Peyer's patch (tissue), 4 donors: Measurements from ENCODE around the gene SNX9. TPM values are rescaled to one million over a fixed set of nuclear protein-coding genes. Genes with fewer than 3 reads are reported as not detected.
A peak's percentile ranks its signal among the peaks of the same experiment; 100 is the strongest.

Experiments used
- DNase-seq, 3 donors: peaks; one replicate each; pipeline ENCODE4 v3.0.0-alpha.2; 2017 to 2019
- H3K27ac ChIP-seq, 4 donors: fragments of 200-600 bp; sonication (generic); one replicate each; pipeline ENCODE4 v1.5.1; 2016 to 2019
- H3K27me3 ChIP-seq, 2 donors: fragments of 200-600 bp; sonication (generic); one replicate each; pipeline ENCODE4 v1.5.1; 2019
- H3K36me3 ChIP-seq, 3 donors: fragments of 200-600 bp; sonication (generic); one replicate each; pipeline ENCODE4 v1.5.1; 2016 to 2019
- H3K4me1 ChIP-seq, 4 donors: fragments of 200-600 bp; sonication (generic); one replicate each; pipeline ENCODE4 v1.5.1; 2016 to 2019
- H3K4me3 ChIP-seq, 4 donors: fragments of 200-600 bp; sonication (generic); 1 replicate in 3 of 4; 2 replicates in 1 of 4; pipeline ENCODE4 v1.5.1; 2016 to 2019; ENCODE audit warnings: mild to moderate bottlenecking in 1 of 4
- H3K9me3 ChIP-seq, 4 donors: fragments of 200-600 bp; sonication (generic); one replicate each; pipeline ENCODE4 v1.5.1; 2016 to 2019; ENCODE audit warnings: mild to moderate bottlenecking in 1 of 4
- POLR2A ChIP-seq, 2 donors: fragments of 450-650 bp; IDR thresholded peaks; one replicate each; pipeline ENCODE4 v1.5.1; 2017; ENCODE audit warnings: antibody characterized with exemption in 2 of 2, mild to moderate bottlenecking in 2 of 2, moderate library complexity in 2 of 2
- total RNA-seq, 4 donors: library from RNA; depleted of rRNA; stranded (reverse); fragments of >200 nt; gene quantifications; one replicate each; pipeline ENCODE4 v1.1.0, GENCODE V29; 2016
- TF ChIP-seq, protein P1 (sequence below), 6 experiments: fragments of 450-650 bp in 4 of 6; fragments of 200-600 bp in 2 of 6; sonication (generic) in 1 of 6; IDR thresholded peaks; one replicate each; pipeline ENCODE4 v1.5.1; 2017 to 2019; ENCODE audit warnings: antibody characterized with exemption in 6 of 6, mild to moderate bottlenecking in 3 of 6, moderate library complexity in 1 of 6

SNX9 gene
- total RNA-seq, 4 donors from 2014 or later, result 49.8 to 59.1 (median 52.5) TPM

DNA sequence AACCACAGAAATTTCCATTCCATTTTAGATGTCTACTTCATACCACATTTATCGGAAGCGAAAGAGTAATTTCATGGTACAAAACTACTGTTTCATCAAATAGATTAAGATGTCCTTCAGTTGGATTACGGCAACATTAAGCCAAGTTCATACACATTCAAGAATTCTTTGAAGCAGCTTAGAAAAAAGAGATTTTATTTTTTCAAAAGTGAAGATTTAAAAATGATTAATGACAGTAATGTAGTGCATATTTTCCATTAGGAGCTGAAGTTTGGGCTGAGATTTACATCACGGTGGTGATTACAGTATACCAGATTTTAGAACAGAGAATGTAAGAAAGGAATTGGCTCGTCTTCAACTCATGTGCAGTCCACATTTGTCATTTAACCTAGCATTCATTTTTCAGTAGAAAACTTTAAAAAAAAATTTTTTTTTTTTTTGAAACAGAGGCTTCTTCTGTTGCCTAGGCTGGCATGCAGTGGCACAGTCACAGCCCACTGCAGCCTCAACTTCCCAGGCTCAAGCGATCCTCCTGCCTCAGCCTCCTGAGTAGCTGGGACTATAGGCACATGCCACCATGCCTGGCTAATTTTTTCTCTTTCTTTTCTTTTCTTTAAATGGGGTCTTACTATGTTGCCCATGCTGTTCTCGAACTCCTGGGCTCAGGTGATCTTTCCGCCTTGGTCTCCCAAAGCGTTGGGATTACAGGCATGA, 160.5 kb downstream of the SNX9 start:
- Histone ChIP-seq H3K4me1 (peaks cover 0 to 36% (median 5%) of the 10 kb centered on the region in 4 donors), H3K4me3 (peak overlapping the region in 2 of 4 donors; percentile 88 to 100), H3K27me3 (no peaks in the 10 kb centered on the region), H3K36me3 (no peaks in the 10 kb centered on the region), H3K27ac (no peak overlapping the region), H3K9me3 (no peaks in the 10 kb centered on the region)
- TF ChIP-seq, protein P1, sequence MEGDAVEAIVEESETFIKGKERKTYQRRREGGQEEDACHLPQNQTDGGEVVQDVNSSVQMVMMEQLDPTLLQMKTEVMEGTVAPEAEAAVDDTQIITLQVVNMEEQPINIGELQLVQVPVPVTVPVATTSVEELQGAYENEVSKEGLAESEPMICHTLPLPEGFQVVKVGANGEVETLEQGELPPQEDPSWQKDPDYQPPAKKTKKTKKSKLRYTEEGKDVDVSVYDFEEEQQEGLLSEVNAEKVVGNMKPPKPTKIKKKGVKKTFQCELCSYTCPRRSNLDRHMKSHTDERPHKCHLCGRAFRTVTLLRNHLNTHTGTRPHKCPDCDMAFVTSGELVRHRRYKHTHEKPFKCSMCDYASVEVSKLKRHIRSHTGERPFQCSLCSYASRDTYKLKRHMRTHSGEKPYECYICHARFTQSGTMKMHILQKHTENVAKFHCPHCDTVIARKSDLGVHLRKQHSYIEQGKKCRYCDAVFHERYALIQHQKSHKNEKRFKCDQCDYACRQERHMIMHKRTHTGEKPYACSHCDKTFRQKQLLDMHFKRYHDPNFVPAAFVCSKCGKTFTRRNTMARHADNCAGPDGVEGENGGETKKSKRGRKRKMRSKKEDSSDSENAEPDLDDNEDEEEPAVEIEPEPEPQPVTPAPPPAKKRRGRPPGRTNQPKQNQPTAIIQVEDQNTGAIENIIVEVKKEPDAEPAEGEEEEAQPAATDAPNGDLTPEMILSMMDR (IDR thresholded peaks at IDR 0.05), result no peak
- no peak for TF ChIP-seq POLR2A (IDR thresholded peaks at IDR 0.05)
- DNase-seq, result peak in 1 of 3 donors; percentile 2

- Histone ChIP-seq H3K27ac (no peak overlapping the region), H3K36me3 (no peaks in the 10 kb centered on the region)
Observed at GRCh38 chr6:157984128-157984527, 161.1 kb downstream of the SNX9 start.

DNA sequence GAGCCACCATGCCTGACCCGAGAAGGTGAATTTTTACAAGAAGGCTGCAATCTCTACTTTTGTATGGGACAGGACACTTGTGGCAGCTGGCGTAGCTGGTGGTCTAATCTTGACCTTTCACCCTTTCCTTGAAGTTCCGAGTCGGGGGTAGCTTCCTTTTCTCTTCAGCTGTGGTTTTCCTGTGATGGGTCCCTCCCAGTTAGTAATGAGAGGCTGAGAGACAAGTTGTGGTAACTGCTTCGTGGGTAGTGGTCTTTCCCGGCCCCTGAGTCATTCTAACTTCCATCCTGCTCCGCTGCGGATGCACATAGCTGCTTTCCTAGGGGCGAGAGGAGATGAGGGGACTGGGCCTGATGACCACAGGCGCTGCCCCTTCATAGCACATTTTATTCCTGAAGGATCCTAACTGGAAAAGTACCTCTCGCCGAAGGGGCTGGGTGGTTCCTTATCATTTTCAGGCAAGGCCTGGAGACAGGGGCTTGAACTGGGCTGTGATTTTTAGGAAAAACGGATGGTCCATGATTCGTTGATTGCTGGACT, 161.7 kb downstream of the SNX9 start:
- no peaks in the 10 kb centered on the region for H3K9me3 ChIP-seq
- H3K27ac ChIP-seq, result no peak overlapping the region
- no peaks in the 10 kb centered on the region for H3K27me3 ChIP-seq
- peaks cover 3 to 40% (median 7%) of the 10 kb centered on the region in 4 donors for H3K4me1 ChIP-seq
- DNase-seq, result peak in 2 of 3 donors; percentile 29 to 38
- TF ChIP-seq, protein P1 (IDR thresholded peaks at IDR 0.05), result no peak
- no peak for TF ChIP-seq POLR2A (IDR thresholded peaks at IDR 0.05)
- no peak overlapping the region for H3K4me3 ChIP-seq
- H3K36me3 ChIP-seq, result no peaks in the 10 kb centered on the region

More at GRCh38 chr6:157984128-157984527, 161.1 kb downstream of the SNX9 start:
- Histone ChIP-seq H3K27me3 (no peaks in the 10 kb centered on the region), H3K4me3 (no peak overlapping the region), H3K4me1 (peaks cover 0 to 36% (median 5%) of the 10 kb centered on the region in 4 donors), H3K9me3 (no peaks in the 10 kb centered on the region)
- DNase-seq, result peak in 1 of 3 donors; percentile 14
- no peak for TF ChIP-seq POLR2A (IDR thresholded peaks at IDR 0.05)
- TF ChIP-seq, protein P1 (IDR thresholded peaks at IDR 0.05), result no peak

DNA sequence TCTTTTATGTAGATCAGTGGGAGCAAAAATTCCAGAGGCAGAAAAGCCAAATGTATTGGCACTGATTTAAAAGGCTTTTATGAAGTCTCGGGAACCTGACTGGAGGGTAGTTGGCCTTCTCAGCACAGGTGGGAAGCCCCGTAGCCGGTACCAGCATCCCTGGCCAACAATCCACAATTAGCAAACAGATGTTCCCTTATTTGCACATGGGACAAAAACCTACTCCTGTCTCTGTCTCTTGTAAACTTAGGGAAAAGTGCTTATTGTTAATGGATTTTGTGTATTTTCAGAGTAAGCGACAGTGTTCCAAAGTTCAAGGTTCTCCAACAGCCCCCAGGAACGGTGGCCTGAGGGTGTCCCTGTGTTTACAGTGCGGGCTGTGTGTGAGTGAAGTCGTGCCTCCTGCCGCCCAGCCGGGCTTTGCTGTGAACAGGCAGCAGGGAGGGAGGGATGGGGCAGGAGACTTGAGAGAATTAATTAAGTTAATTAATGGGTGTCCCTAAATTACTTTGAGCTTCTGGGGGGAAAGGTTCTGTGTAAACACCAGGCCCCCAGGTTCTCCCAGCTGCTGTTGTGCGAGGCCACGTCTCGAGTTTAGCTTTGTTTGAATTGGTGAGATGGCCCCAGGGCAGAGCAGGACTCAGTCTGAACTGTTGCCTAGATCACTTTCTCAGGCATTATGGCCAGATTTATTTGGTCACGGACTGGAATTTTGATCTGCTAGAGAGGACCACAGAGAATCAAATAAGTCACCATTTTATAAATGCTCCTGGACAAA, 162.5 kb downstream of the SNX9 start:
- H3K36me3 ChIP-seq, result no peaks in the 10 kb centered on the region
- H3K9me3 ChIP-seq, result no peaks in the 10 kb centered on the region
- no peak overlapping the region for H3K4me3 ChIP-seq
- peak in 1 of 3 donors; percentile 49 for DNase-seq
- H3K4me1 ChIP-seq, result peaks cover 9 to 48% (median 12%) of the 10 kb centered on the region in 4 donors
- TF ChIP-seq, protein P1 (IDR thresholded peaks at IDR 0.05), result no peak
- TF ChIP-seq POLR2A (IDR thresholded peaks at IDR 0.05), result no peak
- no peaks in the 10 kb centered on the region for H3K27me3 ChIP-seq
- peak overlapping the region in 2 of 4 donors; percentile 9 to 45 for H3K27ac ChIP-seq

- Histone ChIP-seq H3K27me3 (no peaks in the 10 kb centered on the region), H3K36me3 (no peaks in the 10 kb centered on the region), H3K27ac (no peak overlapping the region), H3K4me3 (no peak overlapping the region), H3K4me1 (peaks cover 5 to 44% (median 10%) of the 10 kb centered on the region in 4 donors), H3K9me3 (no peaks in the 10 kb centered on the region)
- DNase-seq, result peak in 1 of 3 donors; percentile 45
- TF ChIP-seq POLR2A (IDR thresholded peaks at IDR 0.05), result no peak
- TF ChIP-seq, protein P1 (IDR thresholded peaks at IDR 0.05), result no peak
Observed at GRCh38 chr6:157987788-157988699, 165.0 kb downstream of the SNX9 start.
